Measurements from ENCODE around the gene MTIF3. TPM values are rescaled to one million over a fixed set of nuclear protein-coding genes. Genes with fewer than 3 reads are reported as not detected.

The MTIF3 gene
- polyA plus RNA-seq, 1 donor = 56.0 TPM

DNA sequence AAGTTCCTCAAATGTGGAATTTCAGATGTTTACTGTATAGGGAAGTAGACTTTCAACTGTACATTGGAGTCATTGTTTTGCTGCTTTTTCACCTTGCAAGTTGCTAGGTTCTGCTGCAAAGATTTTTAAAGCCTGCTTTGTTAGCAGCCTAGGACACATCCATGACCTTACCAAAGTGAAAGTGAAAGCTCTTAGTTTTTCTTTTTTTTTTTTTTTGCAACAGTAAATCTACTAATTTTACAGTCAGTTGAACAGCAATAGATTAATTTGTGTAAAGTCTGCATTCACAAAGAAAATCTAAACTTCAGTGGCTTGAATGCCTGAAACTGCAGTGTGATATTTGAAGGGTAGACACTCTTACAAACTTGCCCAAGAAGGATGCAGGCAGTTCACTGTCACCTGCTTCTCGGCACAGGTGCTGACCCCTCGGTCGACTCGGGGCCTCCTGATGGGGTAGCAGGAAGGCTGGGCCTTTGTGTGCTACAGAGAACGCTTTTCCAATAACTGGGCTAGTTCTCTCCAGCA, 5.0 kb upstream of the MTIF3 start:
- no peak for DNase-seq

DNA sequence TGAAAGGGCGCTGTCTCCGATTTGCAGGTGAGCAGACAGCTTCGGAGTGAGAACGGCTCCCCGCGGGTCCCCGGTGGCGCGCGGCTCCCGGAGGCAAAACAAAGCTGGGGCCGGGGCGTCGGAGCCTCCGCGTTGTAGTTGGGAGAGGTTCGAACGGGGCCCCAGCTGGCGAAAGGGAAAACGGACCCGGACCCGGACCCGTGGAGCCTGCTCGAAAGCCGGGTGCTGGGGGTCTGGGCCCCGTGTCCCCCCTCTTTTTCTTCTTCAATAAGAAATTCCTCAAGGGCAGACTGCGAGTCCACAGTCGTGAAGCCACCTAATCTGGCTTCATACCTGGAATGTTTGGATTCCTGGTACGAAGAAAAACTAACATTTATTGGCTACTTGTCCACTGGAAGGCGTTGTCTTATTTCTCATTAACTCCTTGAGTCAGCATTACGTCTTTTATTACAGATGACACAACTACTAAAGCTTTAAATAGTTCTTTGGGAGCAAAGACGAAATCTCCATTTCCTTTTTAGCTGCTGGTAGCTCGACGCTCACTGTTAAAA, 632 bp upstream of the MTIF3 start:
- no peak for DNase-seq

DNA sequence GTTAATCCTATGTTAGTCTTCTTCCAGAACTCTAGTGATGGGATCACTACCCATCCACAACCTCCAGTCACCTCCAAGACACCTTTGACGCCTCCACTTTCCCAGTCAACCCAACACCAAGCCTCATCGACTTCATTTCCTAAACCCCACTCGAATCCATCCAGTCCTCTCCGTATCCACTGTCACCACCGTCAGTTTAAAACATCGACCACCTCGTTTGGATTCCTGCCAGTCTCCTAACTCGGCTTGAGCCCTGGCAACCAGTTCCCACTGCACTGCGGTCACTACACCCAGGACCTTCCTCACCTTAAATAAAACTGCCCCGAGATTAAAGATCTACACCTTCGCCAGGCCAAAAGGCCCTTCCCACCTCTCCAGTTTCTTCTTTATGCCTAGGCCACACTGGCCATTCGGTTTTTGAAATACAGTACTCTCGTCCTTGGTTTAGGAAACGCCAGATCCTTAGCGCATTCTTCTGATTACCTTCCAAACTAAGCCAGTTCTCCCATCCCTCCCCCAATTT, 1.2 kb downstream of the MTIF3 start:
- DNase-seq = no peak

DNA sequence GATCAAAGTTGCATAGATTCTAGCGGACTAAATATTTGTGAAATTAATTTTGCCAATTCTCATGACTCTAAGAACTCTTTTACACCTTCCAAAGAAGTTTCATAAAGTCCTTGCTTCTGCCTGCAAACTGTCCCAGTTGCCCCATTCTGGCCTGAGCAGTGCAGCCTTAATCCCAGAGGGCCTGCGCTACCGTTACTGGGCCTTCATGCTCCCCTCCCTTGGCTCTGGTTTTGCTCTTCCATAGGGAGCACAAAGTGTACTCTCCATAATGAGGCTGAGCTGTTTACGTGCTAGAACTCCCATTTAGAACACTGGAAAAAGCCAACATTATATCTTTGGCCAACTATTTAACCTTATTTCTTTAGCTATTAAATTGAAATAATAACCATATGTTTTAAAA, 2.1 kb downstream of the MTIF3 start:
- no peak for DNase-seq

DNA sequence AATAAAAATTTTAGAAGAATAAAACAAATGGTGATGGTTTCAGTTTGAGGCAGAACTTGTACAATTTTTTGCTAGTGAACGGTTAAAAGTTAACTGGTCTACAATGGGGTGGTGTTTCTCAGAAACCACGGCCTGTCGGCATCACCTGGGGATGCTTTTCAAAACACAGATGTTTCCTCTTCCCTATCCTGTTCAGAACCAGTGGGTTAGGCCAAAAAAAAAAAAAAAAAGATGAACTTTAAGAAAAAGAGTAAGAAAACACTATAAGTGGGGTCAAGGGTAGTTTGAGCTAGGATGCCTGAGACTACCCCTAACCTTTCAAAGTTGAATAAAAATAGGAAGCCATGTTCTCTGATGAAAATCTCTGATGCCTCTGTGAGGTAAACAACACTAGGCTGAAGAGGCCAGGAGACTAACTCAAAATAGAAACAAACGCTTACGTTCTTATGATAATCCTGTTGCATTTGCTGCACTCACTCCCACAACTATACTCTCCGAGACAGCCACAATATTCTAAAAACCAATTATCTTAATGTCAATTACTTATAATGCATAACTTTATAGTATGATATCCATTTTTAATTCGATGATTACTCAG, 3.3 kb downstream of the MTIF3 start:
- DNase-seq = no peak

DNA sequence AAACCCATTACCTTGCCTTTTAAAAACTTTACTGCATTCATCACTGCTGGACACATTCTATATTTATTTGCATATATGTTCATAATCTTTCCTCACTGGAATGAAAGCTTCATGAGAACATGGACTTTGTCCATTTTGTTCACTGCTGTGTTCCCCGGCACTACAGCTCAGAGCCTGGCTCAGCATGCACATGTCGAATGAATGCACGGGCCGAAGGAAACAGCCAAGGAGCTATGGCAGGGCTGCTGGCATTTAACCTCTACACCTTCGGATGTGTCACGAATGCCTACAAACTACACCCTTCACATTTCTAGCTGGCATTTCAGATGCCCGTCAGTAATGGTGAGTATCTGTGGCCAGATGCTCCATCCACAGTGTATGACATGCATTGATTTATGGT, 7.6 kb downstream of the MTIF3 start:
- DNase-seq = no peak

DNA sequence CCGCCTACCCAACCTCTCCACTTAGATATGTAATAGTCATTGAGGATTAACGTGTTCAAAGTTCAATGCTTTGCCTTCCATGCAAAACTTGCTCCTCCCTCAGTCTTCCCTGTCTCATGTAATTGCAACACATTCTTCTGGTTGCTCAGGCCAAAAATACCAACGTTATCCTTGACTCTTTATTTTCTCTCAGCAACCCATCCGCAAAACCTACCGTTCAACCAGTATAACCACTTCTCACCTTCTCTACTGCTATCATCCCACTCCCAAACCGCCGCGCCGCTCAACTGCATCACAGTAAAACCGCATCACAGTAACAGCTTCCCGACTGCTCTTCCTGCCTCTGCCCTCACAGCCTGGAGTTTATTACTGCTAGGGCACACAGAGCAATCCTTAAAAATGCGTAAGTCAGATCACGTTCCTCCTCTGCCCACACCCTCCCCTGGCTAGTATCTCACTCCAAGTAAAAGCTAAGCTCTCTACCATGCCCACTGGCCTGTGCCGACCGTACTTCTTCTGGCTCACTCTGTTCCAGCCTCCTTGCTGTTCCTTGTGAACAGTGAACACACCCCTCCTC, 8.2 kb downstream of the MTIF3 start:
- DNase-seq = no peak

DNA sequence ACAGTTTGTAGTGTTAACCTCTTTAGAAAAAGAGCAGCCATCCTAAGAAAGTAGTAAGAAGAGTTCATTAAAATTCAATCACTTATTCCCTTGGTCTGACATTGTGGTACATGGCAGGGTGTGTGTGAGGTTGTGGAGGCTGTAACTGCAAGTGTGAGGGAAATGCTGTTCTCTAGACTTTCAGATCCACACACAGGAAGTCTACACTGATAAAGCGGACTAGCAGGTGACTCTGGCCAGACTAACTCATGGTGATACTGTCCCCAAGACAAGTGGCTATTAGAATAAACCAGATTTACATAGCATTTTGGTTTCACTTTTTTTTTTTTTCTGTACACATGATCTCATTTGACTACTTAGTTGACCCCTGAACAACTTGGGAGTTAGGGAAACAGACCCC, 10.0 kb downstream of the MTIF3 start:
- DNase-seq = no peak

DNA sequence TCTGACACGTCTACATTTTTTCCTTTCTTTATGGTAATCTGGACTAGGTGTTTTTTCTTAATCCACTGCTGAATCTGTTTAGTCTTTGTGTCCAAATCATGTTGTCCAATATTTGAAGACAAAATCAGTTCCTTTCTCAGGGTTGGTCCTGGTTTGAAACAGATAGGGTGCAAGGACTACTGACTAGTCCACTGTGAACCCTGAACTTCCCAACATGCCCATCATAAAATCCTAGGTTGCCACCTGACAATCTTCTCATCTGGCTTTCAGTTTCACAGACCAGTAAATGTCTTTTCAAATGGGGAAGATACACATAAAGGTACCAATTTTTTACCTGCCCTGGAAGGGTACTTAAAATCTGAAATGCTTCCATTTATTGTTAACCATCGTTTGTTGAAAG, 13.2 kb downstream of the MTIF3 start:
- no peak for DNase-seq

DNA sequence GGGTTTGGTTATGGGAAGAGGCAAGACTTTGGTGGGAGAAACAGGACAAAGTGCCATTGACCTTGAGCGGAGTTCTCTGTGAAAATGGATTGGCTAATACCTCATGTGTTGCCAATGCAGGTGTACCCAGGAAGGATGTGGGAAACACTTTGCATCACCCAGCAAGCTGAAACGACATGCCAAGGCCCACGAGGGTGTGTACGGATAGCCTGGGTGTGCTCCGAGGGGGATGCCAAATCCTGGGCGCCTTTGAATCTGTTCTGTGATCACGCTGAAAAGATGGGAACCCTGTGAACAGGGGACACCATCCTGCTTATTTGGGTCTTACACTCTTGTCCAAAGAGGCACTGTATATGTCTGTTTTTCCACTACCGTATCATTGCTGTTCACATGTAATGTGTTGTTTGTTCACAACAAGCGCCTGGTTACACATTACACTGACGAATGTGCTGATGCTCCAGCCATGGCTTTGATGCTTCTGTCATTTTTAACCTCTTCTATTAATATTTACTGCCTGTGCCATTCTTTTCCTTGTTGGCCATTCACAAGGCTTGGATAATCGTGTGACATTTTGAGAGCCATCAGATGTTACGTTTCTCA, 17.7 kb downstream of the MTIF3 start:
- no peak for DNase-seq

DNA sequence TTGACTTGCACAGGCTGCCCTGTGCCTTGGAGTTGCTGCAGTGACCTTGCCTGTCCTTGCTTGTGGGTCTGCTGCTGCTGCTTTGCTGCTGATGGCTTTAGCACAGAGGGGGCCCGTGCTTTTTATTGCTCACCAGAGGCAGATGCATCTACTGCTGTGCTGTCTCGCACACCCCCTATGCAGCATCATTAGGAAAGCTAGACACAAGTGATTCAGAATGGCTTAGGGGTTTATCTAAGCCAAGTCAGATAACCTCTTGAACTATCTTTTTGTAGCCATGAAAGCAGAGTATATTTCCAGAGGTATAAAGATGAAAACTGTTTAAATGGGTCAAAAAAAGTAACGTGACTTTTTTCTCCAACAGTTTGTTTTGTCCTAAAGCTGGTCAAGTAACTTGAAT, 18.2 kb downstream of the MTIF3 start:
- DNase-seq = no peak

DNA sequence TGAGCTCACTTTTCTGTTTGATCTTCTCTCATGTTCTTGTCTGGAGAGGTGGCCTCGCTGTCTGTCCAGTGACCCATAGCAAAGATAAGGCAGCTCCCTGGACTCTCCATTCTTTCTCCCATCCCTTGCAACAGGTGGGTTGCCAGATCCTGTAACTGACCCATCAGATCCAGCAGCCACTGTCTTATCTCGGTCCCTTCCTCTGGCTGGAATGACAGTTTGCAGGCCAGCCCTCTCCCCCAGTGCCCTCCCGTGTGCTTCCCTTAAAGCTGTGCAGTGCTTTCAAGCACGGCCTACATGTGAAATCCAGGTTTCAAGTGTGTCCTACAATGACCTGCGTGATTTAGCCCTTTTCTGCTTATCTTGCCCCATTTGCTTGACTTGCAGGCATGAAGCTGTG, 22.2 kb downstream of the MTIF3 start:
- no peak for DNase-seq

DNA sequence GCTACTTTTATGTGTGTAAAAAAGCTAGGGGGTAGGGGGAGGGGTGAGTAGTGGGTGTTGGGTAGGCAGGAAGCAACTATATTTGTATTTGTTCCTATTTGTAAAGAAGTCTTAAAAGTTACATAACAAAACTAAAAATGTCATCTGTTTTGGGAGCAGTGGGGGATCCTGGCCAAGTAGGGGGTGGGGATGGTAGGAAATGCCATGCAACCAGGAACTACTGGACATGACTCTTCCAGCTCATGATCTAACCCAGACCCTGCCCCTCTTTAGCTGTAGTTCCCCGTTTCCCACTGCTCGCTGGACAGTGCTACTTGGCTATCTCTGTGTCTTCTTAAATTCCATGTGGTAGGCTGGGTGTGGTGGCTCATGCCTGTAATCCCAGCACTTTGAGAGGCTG, 22.7 kb downstream of the MTIF3 start:
- no peak for DNase-seq

DNA sequence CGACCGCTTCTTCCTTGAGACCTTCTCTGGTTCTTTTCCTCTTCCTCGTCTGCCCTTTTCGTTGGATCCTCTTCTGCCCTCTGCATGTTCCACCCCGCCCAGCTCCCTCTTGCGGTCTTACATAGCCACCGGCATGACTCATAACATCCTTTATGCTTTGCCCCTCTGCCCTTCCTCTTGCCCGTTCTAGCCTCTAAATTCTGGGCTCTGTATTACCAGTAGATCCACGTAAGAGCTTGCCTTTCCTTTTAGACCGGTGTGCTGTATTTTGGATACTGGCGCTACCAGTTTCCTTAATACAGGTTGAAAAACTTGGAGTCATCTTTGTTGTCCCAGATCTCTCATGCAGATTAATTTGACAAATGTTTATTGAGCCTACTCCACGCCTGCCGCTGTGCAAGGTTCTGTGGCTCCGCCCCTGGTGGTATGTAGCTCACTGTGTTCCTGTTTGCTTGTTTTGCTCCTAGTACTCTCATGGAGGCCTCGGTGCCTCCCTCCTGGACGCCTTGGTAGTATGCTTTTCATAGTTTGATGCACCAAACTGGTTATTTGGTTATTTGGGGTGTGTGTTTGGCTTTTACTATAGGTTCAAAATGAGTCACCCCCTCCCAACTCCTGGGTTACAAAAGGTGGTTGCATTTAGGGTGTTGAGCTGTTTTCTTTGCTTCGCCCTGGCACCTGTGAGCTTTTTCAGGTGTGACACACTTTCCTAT, 24.3 kb downstream of the MTIF3 start:
- no peak for DNase-seq

DNA sequence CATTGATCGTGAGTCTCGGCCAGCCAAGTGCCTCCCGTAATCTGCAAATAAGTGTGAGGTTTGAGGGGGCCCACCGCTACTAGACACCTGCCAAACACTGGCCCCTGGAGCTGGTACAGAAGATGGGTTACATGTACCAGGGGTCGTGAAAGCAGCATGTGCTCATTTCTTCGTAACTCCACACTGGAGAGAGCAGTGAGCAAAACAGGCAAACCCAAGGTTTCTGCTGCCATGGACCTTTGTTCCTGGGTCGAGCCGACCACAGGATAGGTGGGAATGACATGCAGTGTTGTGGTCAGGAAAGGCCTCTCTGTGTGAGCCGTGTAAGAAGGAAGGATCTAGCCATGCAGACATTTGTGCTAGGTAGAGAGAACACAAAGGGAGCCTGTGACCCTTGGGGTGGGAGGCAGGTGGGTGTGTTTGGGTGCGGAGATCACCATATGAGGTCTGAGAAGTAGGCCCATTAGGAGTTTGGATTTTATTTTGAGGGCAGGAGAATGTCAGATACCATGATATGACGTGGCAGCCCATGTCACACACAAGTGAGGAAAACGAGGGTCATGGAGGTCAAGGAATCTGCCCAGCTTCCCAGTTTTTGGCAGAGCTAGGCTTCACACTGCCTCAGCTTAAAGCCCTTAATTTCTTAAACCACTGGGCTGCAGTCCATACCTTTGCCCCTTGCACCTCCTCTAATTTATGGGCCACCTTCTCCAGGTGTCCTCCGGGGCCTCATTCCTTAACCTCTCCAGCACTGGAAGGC, 25.0 kb downstream of the MTIF3 start:
- no peak for DNase-seq

DNA sequence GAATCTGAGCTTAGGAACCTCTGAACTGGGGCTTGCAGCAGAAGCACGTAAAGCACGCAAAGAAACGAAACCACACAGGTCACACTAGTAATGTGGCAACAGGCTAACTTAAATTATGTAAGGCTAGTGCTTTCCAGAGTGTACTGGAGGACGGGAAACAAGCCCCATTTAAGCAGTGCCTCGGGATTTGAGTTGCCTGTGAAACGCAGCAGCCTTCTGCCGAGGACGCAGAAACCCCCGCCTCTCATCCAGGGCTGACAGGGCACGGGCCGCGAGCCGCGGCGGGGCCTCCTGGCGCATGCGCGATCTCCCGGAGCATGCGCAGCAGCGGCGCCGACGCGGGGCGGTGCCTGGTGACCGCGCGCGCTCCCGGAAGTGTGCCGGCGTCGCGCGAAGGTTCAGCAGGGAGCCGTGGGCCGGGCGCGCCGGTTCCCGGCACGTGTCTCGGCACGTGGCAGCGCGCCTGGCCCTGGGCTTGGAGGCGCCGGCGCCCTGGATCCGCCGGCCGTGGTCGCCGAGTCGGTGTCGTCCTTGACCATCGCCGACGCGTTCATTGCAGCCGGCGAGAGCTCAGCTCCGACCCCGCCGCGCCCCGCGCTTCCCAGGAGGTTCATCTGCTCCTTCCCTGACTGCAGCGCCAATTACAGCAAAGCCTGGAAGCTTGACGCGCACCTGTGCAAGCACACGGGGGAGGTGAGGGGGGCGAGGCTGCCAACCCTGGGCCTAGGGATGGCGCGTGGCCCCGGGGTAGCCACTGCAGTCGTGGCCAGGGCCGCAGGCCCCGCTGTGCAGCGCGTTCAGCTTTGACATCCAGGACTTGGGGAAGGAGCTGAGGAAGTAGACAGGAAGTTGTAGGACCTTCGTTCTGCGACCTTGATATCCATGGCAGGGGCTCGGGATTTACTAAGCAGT, 25.9 kb downstream of the MTIF3 start, which contains the start of gene GTF3A:
Gene GTF3A, plus strand, starts transcription at position 374 of the 912 bp plus-strand sequence.
- peak; percentile 95 for DNase-seq

DNA sequence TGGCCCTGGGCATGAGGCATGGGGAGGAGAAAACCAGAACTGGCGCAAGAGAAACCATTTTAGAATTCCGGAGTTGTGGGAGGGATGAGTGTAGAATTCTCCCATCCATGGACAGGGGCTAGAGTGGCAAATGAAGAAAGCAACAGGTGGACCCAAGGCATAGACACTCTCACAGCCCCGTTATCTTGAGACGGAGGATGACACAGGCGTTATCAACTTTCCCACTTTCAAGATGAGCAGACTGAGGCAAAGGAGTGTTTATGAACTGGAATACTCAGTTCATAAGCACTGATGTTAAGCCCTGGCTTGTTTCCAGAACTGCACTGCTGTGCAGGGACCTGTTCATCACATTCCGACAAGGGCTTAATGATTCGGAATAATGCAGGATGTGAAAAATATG, 27.0 kb downstream of the MTIF3 start:
- DNase-seq = no peak

DNA sequence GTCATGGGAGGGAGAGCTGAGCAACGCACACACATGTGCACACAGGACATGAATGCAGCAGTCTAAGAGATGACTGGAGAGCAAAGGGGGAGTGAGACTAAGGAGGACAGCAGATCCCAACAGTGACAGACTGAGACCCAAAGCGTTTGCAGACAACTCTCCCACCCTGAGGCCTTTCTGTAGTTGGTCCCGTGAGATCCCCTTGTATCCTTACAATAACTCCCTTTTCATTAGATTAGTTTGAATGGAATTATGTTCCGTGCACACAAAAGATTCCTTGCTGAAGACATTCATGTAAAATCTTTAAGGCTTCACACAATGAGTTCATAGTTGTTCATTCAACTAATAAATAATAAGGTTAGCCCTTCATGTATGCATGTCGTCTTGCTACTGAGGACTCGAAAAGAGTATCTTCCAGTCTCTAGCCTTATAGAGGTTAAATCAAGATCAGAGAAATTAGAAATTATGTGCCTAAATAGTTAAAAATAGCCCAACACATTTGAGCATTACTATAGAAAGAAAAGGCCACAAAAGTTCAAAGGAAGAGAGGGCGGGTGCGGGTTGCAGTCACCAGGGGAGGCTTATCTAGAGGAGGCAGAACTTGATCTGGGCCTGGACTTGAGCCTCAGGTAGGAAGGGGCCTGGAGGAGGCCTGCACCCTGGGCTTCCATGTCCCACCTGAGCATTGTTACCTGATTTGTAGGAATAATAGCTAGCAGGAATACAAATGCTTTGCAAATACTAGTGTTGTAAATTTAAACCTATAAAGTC, 29.1 kb downstream of the MTIF3 start:
- DNase-seq = no peak

DNA sequence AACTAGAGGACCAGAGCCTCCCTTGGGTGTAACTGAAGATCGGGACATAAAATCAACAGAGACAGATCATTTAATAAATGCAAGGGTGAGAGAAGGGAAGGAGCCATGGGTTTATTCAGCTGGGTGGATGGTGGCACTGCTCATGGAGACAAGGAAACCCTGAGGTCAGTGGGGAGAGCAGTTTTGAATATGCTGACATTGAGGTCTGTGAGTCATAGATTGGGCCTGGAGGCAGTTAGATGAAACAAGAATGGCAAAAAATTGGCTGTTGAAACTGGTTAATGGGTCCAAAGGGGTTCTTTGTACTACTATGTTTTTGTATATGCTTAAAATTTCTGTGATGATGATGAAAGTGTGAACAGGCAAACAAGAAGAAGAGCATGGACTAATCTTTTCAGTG, 31.0 kb downstream of the MTIF3 start:
- DNase-seq = no peak

DNA sequence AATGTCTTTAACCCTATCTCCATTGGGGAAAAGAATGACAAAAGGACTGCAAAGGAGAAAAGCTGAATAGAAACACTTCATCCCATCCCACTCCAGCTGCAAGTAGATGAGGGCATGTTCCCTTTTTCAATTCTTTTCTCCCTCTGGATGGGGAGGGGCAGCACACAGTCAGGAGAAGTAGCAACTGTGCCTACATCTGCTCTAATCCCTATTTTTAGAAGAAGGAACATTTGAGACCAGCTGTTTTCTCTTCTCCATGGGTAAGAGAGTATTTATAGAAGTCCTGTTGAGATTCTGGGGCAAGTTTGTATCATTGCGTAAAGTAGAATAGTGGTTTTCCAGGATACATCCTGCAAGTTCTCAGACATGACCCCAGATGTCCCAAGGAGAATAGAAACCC, 35.2 kb downstream of the MTIF3 start:
- DNase-seq = no peak
